Astrocyte (in vitro differentiated cells and primary cell): ENCODE results near the gene KLHL5.

Experiments used
- CTCF ChIP-seq: IDR thresholded peaks from 2 replicates; pipeline ENCODE4 v1.5.1; 2011; ENCODE audit warnings: low read depth, mild to moderate bottlenecking, inconsistent platforms, low read length, moderate library complexity; ENCODE audit not compliant: insufficient read depth
- EZH2 ChIP-seq: IDR thresholded peaks from 2 replicates; pipeline ENCODE4 v1.6.1; 2012; ENCODE audit warnings: mild to moderate bottlenecking, low read length, inconsistent platforms; ENCODE audit not compliant: insufficient read depth

- TF ChIP-seq CTCF (no peak), EZH2 (no peak)
Measured at GRCh38 chr4:39126256-39127095, 64.4 kb downstream of the KLHL5 start.
